OCI-LY1 (cell line): Measurements from ENCODE around the gene ALCAM.

Source experiments
- EZH2 ChIP-seq: fragments of 200-600 bp; sonication (generic), shearing (Covaris generic); IDR thresholded peaks from 2 replicates; pipeline ENCODE4 v1.8.0; 2017; ENCODE audit warnings: borderline replicate concordance, mixed run types, mild to moderate bottlenecking, antibody characterized with exemption, low read length, moderate library complexity, mixed read lengths
- TF ChIP-seq, protein P1 (sequence below): fragments of 200-600 bp; sonication (generic), shearing (Covaris generic); IDR thresholded peaks from 2 replicates; pipeline ENCODE4 v1.5.1; 2017; ENCODE audit warnings: mild to moderate bottlenecking, antibody characterized with exemption, low read length, moderate library complexity, mixed read lengths

DNA sequence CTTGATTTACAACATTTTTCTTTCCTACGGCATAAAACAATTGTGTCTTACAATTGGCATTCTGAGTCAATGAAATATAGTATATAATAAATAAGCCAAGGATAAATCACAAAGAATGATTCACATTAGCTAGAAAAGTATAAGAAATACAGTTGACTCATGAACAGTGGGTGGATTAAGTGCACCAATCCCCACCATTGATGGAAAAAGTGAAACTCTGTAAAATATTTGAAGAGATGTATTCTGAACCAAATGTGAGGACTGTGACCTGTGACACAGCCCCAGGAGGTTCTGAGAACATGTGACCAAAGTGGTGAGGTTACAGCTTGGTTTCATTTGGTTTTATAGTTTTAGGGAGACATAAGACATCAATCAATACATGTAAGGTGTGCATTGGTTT is 227.5 kb downstream of the ALCAM start:
- TF ChIP-seq, protein P1, sequence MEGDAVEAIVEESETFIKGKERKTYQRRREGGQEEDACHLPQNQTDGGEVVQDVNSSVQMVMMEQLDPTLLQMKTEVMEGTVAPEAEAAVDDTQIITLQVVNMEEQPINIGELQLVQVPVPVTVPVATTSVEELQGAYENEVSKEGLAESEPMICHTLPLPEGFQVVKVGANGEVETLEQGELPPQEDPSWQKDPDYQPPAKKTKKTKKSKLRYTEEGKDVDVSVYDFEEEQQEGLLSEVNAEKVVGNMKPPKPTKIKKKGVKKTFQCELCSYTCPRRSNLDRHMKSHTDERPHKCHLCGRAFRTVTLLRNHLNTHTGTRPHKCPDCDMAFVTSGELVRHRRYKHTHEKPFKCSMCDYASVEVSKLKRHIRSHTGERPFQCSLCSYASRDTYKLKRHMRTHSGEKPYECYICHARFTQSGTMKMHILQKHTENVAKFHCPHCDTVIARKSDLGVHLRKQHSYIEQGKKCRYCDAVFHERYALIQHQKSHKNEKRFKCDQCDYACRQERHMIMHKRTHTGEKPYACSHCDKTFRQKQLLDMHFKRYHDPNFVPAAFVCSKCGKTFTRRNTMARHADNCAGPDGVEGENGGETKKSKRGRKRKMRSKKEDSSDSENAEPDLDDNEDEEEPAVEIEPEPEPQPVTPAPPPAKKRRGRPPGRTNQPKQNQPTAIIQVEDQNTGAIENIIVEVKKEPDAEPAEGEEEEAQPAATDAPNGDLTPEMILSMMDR = no peak
- TF ChIP-seq EZH2 = no peak
